ENCODE measurements around the gene FCGBP. TPM values are rescaled to one million over a fixed set of nuclear protein-coding genes. Genes with fewer than 3 reads are reported as not detected.

The FCGBP gene
- total and polyA plus RNA-seq, 7 donors, result 0.45 to 8.7 (median 7.1) TPM

DNA sequence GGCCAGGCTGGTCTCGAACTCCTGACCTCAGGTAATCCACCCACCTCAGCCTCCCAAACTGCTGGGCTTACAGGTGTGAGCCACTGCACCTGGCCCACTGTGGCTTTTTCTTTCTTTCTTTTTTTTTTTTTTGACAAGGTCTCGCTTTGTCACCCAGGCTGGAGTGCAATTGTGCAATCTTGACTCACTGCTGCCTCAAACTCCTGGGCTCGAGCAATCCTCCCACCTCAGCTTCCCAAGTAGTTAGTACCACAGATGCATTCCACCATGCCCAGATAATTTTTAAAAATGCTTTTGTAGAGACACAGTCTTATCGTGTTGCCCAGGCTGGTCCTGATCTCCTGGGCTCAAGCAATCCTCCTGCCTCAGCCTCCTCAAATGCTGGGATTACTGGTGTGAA, 12.1 kb upstream of the FCGBP start:
- no peak for ATAC-seq
- WGBS, 3 donors, result 81 to 85% (median 82%) methylated on average over 4 of the region's 4 CpGs

DNA sequence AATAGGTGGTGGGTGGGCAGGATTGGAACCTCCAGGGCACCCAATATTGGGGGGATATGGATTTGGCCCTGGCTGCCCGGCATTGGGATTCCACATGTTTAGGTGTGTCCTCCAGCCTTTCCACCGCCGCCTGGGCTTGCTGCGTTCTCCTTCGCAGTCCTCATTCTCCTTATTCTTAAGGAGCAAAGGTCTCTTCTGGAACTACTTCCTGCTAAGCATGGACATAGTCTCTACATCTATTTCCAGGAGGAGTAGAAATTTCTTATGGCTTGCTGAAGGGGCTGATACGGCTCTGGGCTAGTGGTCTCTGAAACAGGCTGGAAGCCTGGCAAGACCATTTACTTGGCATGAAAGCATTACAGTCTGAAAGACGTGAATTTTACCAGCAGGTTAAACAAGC, 9.2 kb upstream of the FCGBP start:
- no peaks in the 10 kb centered on the region for H3K36me3 ChIP-seq (ENCODE audit: insufficient read depth in 1 of 2, low read depth in 1 of 2)
- no peak for TF ChIP-seq CTCF (IDR thresholded peaks at IDR 0.05)
- H3K4me3 ChIP-seq, result no peak overlapping the region
- H3K27ac ChIP-seq, result no peak overlapping the region
- no peaks in the 10 kb centered on the region for H3K4me1 ChIP-seq
- peaks cover 0 to 16% (median 0%) of the 10 kb centered on the region in 3 donors for H3K27me3 ChIP-seq (ENCODE audit: insufficient read depth in 3 of 3, low read length in 2 of 3)
- ATAC-seq (no peak), DNase-seq (no peak)
- H3K9me3 ChIP-seq, result peaks cover 3% of the 10 kb centered on the region
- WGBS, 3 donors, result 84 to 87% (median 86%) methylated on average over 7 of the region's 7 CpGs
- intact Hi-C loops (cut with DNase I), result no loop called here

More for the DNA sequence above, 12.1 kb upstream of the FCGBP start:
- H3K9me3 ChIP-seq, result no peaks in the 10 kb centered on the region
- no peaks in the 10 kb centered on the region for H3K4me1 ChIP-seq
- intact Hi-C loops (cut with DNase I), result no loop called here
- no peaks in the 10 kb centered on the region for H3K36me3 ChIP-seq (ENCODE audit: insufficient read depth in 1 of 2, low read depth in 1 of 2)
- H3K27me3 ChIP-seq (ENCODE audit: insufficient read depth in 3 of 3, low read length in 2 of 3), result peaks cover 0 to 16% (median 0%) of the 10 kb centered on the region in 3 donors
- DNase-seq, result no peak
- no peak for TF ChIP-seq CTCF (IDR thresholded peaks at IDR 0.05)
- H3K4me3 ChIP-seq, result no peak overlapping the region
- no peak overlapping the region for H3K27ac ChIP-seq

DNA sequence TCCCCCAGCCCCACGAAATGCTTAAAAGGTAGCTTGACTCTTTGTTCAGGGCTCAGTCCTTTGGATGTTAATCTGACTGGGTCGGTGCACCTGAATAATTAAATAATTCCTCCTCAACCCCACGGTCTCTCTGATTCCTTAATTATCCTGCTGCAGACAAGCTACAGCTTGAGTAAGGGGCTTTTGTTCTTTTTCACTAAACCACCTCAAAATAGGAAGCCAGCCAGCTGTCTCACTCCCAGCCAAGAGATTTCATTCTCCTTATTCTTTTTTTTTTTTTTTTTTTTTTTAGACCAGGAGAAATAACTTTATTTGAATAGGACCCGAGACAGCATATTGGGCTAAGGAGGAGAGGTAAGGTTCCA, 7.9 kb upstream of the FCGBP start:
- no peaks in the 10 kb centered on the region for H3K4me1 ChIP-seq
- WGBS, 3 donors, result 40 to 43% (median 41%) methylated on average over 4 of the region's 4 CpGs
- DNase-seq (no peak), ATAC-seq (no peak)
- H3K27ac ChIP-seq, result no peak overlapping the region
- peaks cover 0 to 6% (median 0%) of the 10 kb centered on the region in 3 donors for H3K27me3 ChIP-seq (ENCODE audit: insufficient read depth in 3 of 3, low read length in 2 of 3)
- no peak overlapping the region for H3K4me3 ChIP-seq
- intact Hi-C loops (cut with DNase I), result no loop called here
- TF ChIP-seq CTCF (IDR thresholded peaks at IDR 0.05), result no peak
- H3K36me3 ChIP-seq (ENCODE audit: insufficient read depth in 1 of 2, low read depth in 1 of 2), result no peaks in the 10 kb centered on the region
- peaks cover 3% of the 10 kb centered on the region for H3K9me3 ChIP-seq

- peaks cover 3% of the 10 kb centered on the region for H3K9me3 ChIP-seq
- peaks cover 0 to 6% (median 0%) of the 10 kb centered on the region in 3 donors for H3K27me3 ChIP-seq (ENCODE audit: insufficient read depth in 3 of 3, low read length in 2 of 3)
- no peak overlapping the region for H3K4me3 ChIP-seq
- no peak for DNase-seq
- no peak for ATAC-seq
- H3K27ac ChIP-seq, result no peak overlapping the region
- no peaks in the 10 kb centered on the region for H3K36me3 ChIP-seq (ENCODE audit: insufficient read depth in 1 of 2, low read depth in 1 of 2)
- intact Hi-C loops (cut with DNase I), result no loop called here
- 8 to 12% (median 11%) methylated on average over 5 of the region's 5 CpGs for WGBS, 3 donors
- no peaks in the 10 kb centered on the region for H3K4me1 ChIP-seq
- no peak for TF ChIP-seq CTCF (IDR thresholded peaks at IDR 0.05)
Observed at GRCh38 chr19:39941615-39942365, 7.4 kb upstream of the FCGBP start.

DNA sequence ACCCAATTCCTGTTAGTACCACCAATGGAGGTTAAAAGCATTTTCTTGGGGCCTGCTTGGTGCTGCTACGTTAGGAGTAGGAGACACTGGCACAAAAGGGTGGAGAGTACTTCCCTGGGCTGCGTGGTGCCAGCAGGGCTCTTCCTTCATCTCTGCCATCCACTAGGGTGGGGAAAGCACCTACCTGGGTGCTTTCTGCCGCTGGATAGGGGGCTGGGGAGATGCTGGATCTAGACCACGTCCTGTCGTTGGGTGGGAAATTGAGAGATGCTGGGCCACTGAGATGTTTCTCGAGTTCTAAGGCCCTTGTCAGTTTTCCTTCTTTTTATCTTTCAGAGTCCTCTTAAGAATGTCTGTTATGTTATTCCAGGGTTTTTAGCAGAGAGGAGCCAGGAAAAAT, 6.7 kb upstream of the FCGBP start:
- Histone ChIP-seq H3K4me3 (no peak overlapping the region), H3K4me1 (no peaks in the 10 kb centered on the region), H3K27ac (no peak overlapping the region), H3K27me3 (ENCODE audit: insufficient read depth in 3 of 3, low read length in 2 of 3) (peaks cover 0 to 6% (median 0%) of the 10 kb centered on the region in 3 donors), H3K36me3 (ENCODE audit: insufficient read depth in 1 of 2, low read depth in 1 of 2) (no peaks in the 10 kb centered on the region), H3K9me3 (peaks cover 3% of the 10 kb centered on the region)
- no peak for DNase-seq
- intact Hi-C loops (cut with DNase I), result no loop called here
- no peak for TF ChIP-seq CTCF (IDR thresholded peaks at IDR 0.05)
- ATAC-seq, result no peak
- WGBS, 3 donors, result 54 to 71% (median 70%) methylated on average over 6 of the region's 6 CpGs

All from psoas muscle (tissue), 8 donors.